Nephron (organoid): ENCODE results near the gene NUDT10.
"Not testable (repeated sequence)": the region's sequence is repeated elsewhere in the genome, so short reads cannot be mapped to it uniquely, and the experiment has no call there.

Experiments
- H3K27ac Mint-ChIP-seq, 3 experiments: 2 replicates each; pipeline ENCODE4 v1.8.0; 2020; ENCODE audit warnings: mixed read lengths in 3 of 3, mild to moderate bottlenecking in 2 of 3, moderate library complexity in 1 of 3
- H3K27me3 Mint-ChIP-seq: 2 replicates; pipeline ENCODE4 v1.8.0; 2021; ENCODE audit warnings: low read depth, mild to moderate bottlenecking, moderate library complexity, mixed read lengths
- H3K36me3 Mint-ChIP-seq: 2 replicates; pipeline ENCODE4 v1.8.0; 2020; ENCODE audit warnings: low read depth, mixed read lengths
- H3K4me1 Mint-ChIP-seq: 2 replicates; pipeline ENCODE4 v1.8.0; 2020; ENCODE audit warnings: mixed read lengths
- H3K4me3 Mint-ChIP-seq, 3 experiments: 2 replicates each; pipeline ENCODE4 v1.8.0; 2020; ENCODE audit warnings: mild to moderate bottlenecking in 3 of 3, mixed read lengths in 3 of 3, moderate library complexity in 2 of 3
- H3K9me3 Mint-ChIP-seq: 2 replicates; pipeline ENCODE4 v1.8.0; 2020; ENCODE audit warnings: mixed read lengths
- CTCF ChIP-seq, 3 experiments: fragments of 200-600 bp; sonication (generic); IDR thresholded peaks; one replicate each; pipeline ENCODE4 v1.5.0; 2021; ENCODE audit warnings: antibody characterized with exemption in 3 of 3; ENCODE audit not compliant: unreplicated experiment in 3 of 3

Gene NUDT10

DNA sequence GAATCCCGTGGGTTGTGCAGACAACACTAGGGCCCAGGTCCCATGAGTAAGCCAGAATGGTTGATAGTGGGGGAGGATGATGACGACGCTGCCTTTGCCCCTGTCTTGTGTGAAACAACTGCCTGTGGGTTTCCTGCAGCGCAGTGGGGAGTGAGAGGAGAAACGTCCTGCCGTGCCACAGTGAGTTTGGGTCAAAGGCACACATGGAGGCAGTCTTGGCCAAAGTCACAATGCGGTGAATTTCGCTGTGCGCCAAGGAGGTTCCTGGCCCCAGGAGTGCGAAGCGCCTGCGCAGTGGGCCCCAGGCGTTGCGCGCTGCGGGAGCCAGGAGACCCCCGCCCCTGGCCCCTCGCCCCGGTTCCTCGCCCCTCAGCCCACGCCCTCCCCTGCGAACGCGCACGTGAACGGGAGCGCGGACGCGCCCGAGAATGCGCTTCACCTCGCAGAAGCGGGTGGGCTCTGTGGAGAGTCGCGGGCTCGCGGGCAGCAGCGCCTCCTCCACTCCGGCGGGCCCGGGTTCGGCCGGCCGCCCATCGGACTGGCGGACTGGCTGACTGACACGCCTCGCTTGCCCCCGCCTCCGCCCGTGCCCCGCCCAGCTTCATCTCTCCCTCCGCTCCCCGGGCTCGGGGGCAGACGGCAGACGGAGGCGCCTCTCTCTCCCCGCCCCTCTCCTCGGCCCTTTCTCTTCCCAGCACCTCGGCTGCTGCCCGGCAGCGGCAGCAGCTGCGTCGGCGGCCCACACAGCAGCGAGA is at the start of gene NUDT10:
Gene NUDT10, plus strand, starts transcription at position 635 of the 755 bp plus-strand sequence. CDS start 144 bp downstream, outside the sequence.
- Mint-ChIP-seq H3K9me3 (no peaks in the 10 kb centered on the region), H3K27me3 (peaks cover 9% of the 10 kb centered on the region), H3K4me1 (peaks cover 17% of the 10 kb centered on the region), H3K4me3 (peak within 1 kb of the TSS; percentile 90 to 92 (median 92)), H3K27ac (peak within 1 kb of the TSS in 2 of 3 experiments; percentile 18 to 69), H3K36me3 (no peaks in the 10 kb centered on the region)
- no peak for TF ChIP-seq CTCF (IDR thresholded peaks at IDR 0.05; ENCODE audit: unreplicated experiment in 3 of 3)

GRCh38 chrX:51292421-51292820 is 40.2 kb upstream of the NUDT10 start:
- H3K4me3 Mint-ChIP-seq: no peak overlapping the region
- no peaks in the 10 kb centered on the region for H3K36me3 Mint-ChIP-seq
- H3K27me3 Mint-ChIP-seq: no peaks in the 10 kb centered on the region
- peaks cover 3% of the 10 kb centered on the region for H3K4me1 Mint-ChIP-seq
- H3K9me3 Mint-ChIP-seq: peaks cover 14% of the 10 kb centered on the region
- no peak for TF ChIP-seq CTCF (IDR thresholded peaks at IDR 0.05; ENCODE audit: unreplicated experiment in 3 of 3)
- H3K27ac Mint-ChIP-seq: peak overlapping the region in 2 of 3 experiments; percentile 61 to 65

DNA sequence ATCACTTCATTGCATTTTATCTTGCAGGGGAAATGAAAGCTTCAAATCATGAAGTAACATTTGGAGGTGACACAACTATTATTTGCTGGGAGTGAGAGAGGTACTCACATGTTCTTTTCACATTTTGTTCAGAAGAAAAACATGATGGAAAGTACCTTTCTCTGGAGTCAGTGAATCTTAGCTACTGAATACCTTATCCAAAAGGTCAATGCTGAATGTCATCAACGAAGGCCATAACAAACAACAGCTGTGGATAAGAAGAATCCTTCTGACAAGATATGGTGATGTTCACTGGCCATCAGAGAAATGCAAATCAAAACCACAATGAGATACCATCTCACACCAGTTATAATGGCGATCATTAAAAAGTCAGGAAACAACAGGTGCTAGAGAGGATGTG is 36.5 kb upstream of the NUDT10 start:
- TF ChIP-seq CTCF (IDR thresholded peaks at IDR 0.05; ENCODE audit: unreplicated experiment in 3 of 3): no peak
- Mint-ChIP-seq H3K36me3 (no peaks in the 10 kb centered on the region), H3K27me3 (no peaks in the 10 kb centered on the region), H3K27ac (no peak overlapping the region), H3K4me3 (no peak overlapping the region), H3K4me1 (peaks cover 3% of the 10 kb centered on the region), H3K9me3 (peaks cover 7% of the 10 kb centered on the region)

- Mint-ChIP-seq H3K27ac (no peak overlapping the region), H3K9me3 (peaks cover 12% of the 10 kb centered on the region), H3K4me3 (no peak overlapping the region), H3K36me3 (no peaks in the 10 kb centered on the region), H3K4me1 (no peaks in the 10 kb centered on the region), H3K27me3 (no peaks in the 10 kb centered on the region)
- TF ChIP-seq CTCF (IDR thresholded peaks at IDR 0.05; ENCODE audit: unreplicated experiment in 3 of 3): no peak
Measured at GRCh38 chrX:51316271-51316670, 16.4 kb upstream of the NUDT10 start.

- Mint-ChIP-seq H3K4me1 (peaks cover 17% of the 10 kb centered on the region), H3K4me3 (peak overlapping the region; percentile 90 to 92 (median 92)), H3K27ac (peak overlapping the region in 1 of 3 experiments; percentile 69)
- not testable (repeated sequence) for H3K36me3 Mint-ChIP-seq, H3K27me3 Mint-ChIP-seq, H3K9me3 Mint-ChIP-seq
Measured at GRCh38 chrX:51332943-51333785, 542 bp downstream of the NUDT10 start.

DNA sequence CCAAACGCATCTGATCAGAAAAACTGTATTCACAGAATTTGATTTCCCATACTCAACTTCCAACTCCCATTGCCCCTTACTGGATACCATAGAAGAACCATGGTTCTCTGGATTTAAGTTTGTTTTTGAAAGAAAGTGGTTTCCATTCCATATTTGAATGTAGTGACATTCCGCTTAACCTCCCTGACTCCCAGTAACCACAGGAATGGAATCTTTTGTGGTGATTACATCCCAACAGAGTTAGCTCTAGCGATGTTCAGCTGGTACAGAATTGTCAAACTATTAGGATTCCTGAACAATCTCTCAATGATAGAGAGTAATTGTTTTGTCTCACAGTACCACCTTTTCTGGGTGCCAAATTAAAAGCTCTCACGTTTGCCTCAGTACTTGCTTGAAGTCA is 1.7 kb downstream of the NUDT10 start:
- H3K4me3 Mint-ChIP-seq: peak overlapping the region; percentile 79 to 92 (median 92)
- H3K9me3 Mint-ChIP-seq: no peaks in the 10 kb centered on the region
- TF ChIP-seq CTCF (IDR thresholded peaks at IDR 0.05; ENCODE audit: unreplicated experiment in 3 of 3): no peak
- H3K27me3 Mint-ChIP-seq: peaks cover 6% of the 10 kb centered on the region
- no peak overlapping the region for H3K27ac Mint-ChIP-seq
- H3K36me3 Mint-ChIP-seq: no peaks in the 10 kb centered on the region
- peaks cover 17% of the 10 kb centered on the region for H3K4me1 Mint-ChIP-seq
